ENCODE data around the gene CARMIL1. TPM values are rescaled to one million over a fixed set of nuclear protein-coding genes. Genes with fewer than 3 reads are reported as not detected.

The CARMIL1 gene
- total and polyA plus RNA-seq, 11 donors, result 2.4 to 9.1 (median 5.3) TPM

DNA sequence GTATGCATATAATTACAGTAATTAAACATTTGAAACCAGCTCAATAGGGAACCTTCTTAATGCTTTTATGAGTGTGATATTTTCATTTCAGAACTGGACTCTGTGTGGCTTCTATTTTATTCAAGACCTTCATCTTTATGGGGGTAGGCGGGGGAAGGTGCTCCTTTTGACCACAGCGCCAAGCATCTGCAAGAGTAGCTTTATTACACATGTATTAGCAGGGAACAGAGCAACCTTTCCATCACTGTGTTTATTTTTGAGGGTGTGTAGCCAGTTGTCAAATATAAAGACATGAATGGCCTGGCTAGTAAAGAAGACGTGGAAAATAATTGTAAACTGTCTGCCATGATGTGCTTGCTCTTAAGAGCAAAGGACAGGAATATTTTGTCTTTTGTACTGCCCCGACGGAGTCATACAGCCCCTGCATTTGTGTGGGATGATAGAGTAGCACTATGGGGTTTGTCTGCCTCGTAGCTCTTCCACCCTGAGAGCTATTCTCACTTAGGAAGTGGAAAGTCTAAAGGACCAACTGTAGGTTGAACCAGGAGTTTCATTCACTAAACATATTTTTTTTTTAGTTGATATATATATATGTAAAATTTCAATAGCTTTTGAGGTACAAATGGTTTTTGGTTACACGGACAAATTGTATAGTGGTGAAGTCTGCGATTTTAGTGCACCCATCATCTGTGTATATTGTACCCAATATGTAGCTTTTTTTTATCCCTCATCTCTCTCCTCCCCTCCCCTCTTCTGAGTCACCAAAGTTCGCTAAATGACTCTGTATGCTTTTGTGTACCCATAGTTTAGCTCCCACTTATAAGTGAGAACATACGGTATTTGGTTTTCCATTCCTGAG, 91.2 kb downstream of the CARMIL1 start:
- WGBS, 4 donors, result 80 to 93% (median 91%) methylated on average over 10 of the region's 10 CpGs

DNA sequence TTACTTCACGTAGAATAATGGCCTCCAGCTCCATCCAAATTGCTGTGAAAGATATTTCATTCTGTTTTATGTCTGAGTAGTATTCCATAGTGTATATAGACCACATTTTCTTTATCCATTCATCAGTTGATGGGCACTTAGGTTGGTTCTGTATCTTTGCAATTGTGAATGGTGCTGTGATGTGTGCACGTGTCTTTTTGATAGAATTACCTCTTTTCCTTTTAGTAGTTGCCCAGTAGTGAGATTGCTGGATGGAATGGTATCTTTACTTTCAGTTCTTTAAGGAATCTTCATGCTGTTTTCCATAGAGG, 91.8 kb downstream of the CARMIL1 start:
- H3K4me3 ChIP-seq, result no peak overlapping the region
- H3K36me3 ChIP-seq, result no peaks in the 10 kb centered on the region
- WGBS, 4 donors, result 93 to 95% (median 94%) methylated on average over 2 of the region's 2 CpGs
- ATAC-seq (no peak), DNase-seq (no peak)
- H3K4me1 ChIP-seq, result peaks cover 0 to 37% (median 15%) of the 10 kb centered on the region in 12 donors
- no peak overlapping the region for H3K27ac ChIP-seq
- H3K27me3 ChIP-seq, result no peaks in the 10 kb centered on the region
- no peak for TF ChIP-seq POLR2A (IDR thresholded peaks at IDR 0.05)
- TF ChIP-seq, protein P1, sequence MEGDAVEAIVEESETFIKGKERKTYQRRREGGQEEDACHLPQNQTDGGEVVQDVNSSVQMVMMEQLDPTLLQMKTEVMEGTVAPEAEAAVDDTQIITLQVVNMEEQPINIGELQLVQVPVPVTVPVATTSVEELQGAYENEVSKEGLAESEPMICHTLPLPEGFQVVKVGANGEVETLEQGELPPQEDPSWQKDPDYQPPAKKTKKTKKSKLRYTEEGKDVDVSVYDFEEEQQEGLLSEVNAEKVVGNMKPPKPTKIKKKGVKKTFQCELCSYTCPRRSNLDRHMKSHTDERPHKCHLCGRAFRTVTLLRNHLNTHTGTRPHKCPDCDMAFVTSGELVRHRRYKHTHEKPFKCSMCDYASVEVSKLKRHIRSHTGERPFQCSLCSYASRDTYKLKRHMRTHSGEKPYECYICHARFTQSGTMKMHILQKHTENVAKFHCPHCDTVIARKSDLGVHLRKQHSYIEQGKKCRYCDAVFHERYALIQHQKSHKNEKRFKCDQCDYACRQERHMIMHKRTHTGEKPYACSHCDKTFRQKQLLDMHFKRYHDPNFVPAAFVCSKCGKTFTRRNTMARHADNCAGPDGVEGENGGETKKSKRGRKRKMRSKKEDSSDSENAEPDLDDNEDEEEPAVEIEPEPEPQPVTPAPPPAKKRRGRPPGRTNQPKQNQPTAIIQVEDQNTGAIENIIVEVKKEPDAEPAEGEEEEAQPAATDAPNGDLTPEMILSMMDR (IDR thresholded peaks at IDR 0.05), result no peak
- intact Hi-C loops (cut with DNase I), result no loop called here
- peaks cover 0 to 22% (median 0%) of the 10 kb centered on the region in 12 donors for H3K9me3 ChIP-seq

More for the DNA sequence above, 91.2 kb downstream of the CARMIL1 start:
- DNase-seq (no peak), ATAC-seq (no peak)
- H3K36me3 ChIP-seq, result no peaks in the 10 kb centered on the region
- intact Hi-C loops (cut with DNase I), result no loop called here
- peaks cover 0 to 41% (median 15%) of the 10 kb centered on the region in 12 donors for H3K4me1 ChIP-seq
- no peak overlapping the region for H3K4me3 ChIP-seq
- no peaks in the 10 kb centered on the region for H3K27me3 ChIP-seq
- no peak for TF ChIP-seq POLR2A (IDR thresholded peaks at IDR 0.05)
- TF ChIP-seq, protein P1 (IDR thresholded peaks at IDR 0.05), result no peak
- peaks cover 0 to 16% (median 0%) of the 10 kb centered on the region in 12 donors for H3K9me3 ChIP-seq
- peak overlapping the region in 3 of 12 donors; percentile 33 to 71 (median 49) for H3K27ac ChIP-seq

DNA sequence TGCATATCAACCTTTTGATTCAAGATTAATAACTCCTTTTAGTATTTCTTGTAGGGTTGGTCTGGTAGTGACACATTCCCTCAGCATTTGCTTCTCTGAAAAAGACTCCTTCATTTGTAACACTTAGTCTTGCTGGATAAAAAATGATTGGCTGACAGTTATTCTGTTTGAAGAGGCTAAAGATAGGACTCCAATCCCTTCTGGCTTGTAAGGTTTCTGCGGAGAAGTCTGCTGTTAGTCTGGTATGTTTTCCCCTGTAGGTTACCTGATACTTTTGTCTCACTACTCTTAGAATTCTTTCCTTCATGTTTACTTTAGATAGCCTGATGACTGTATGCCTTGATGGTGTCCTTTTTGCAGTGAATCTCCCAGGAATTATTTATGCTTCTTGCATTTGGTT, 96.0 kb downstream of the CARMIL1 start:
- DNase-seq (no peak), ATAC-seq (no peak)
- Histone ChIP-seq H3K27me3 (no peaks in the 10 kb centered on the region), H3K4me3 (no peak overlapping the region), H3K4me1 (peaks cover 0 to 7% (median 1%) of the 10 kb centered on the region in 12 donors), H3K9me3 (peaks cover 0 to 27% (median 0%) of the 10 kb centered on the region in 12 donors), H3K27ac (no peak overlapping the region), H3K36me3 (no peaks in the 10 kb centered on the region)
- WGBS, 4 donors, result 90 to 100% (median 92%) methylated on average over 1 of the region's 1 CpG
- TF ChIP-seq POLR2A (IDR thresholded peaks at IDR 0.05), result no peak
- TF ChIP-seq, protein P1 (IDR thresholded peaks at IDR 0.05), result no peak
- intact Hi-C loops (cut with DNase I), result no loop called here

DNA sequence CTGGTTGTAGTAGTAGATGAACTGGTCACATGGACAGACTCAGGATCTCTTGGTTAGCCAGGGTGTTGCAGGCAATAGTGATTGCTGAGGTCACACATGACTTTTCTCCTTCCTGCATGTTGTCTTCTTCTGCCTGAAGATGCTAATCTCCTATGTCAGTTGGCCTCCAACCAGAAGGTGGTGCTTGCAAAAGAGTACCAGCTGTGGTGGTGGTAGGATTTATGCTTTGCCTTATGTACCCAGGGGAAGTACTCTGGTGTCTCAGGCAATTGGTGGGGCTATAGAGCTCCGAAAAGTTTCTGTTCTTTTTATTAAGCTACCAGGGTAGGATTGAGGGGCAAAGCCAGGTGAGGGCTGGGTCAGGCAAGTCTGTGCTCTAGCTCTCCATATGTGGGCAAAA, 98.5 kb downstream of the CARMIL1 start:
- no peak for DNase-seq
- peaks cover 0 to 19% (median 0%) of the 10 kb centered on the region in 12 donors for H3K9me3 ChIP-seq
- H3K4me1 ChIP-seq, result peaks cover 0 to 7% (median 0%) of the 10 kb centered on the region in 12 donors
- no peaks in the 10 kb centered on the region for H3K27me3 ChIP-seq
- H3K27ac ChIP-seq, result no peak overlapping the region
- 82 to 89% (median 86%) methylated on average over 1 of the region's 1 CpG for WGBS, 4 donors
- H3K4me3 ChIP-seq, result no peak overlapping the region
- H3K36me3 ChIP-seq, result no peaks in the 10 kb centered on the region
- no peak for TF ChIP-seq POLR2A (IDR thresholded peaks at IDR 0.05)
- TF ChIP-seq, protein P1 (IDR thresholded peaks at IDR 0.05), result no peak
- ATAC-seq, result no peak
- intact Hi-C loops (cut with DNase I), result no loop called here

All from heart left ventricle (tissue), 16 donors.